Activated gamma-delta T cell treated with anti-CD3 and anti-CD28 coated beads, Interleukin-2, amount 50 U/mL, for 16 hours (primary cell): ENCODE data around the gene BTD.

ENCODE experiments used
- DNase-seq: peaks from one replicate; pipeline ENCODE4 v3.0.0-alpha.2; 2020; ENCODE audit warnings: low read depth

Gene BTD

GRCh38 chr3:15665510-15666150 is 64.1 kb downstream of the BTD start:
- DNase-seq = no peak

DNA sequence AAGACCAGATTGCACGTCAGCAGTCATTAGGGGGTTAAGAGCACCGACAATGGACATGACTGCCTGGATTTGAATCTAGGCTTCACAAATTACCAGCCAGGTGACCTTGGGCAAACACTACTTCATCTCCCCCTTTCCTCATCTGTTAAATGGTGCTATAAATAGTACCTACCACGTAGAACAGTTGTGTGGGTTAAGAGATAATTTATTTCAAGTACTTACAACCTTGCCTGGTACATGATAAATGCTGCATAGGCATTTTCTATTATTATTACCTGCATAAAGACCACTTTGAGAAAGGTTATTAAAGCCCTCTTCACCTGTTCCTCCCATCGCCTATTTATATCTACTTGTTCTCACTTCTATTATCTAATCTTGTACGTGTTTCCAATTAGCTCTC is 64.7 kb downstream of the BTD start:
- DNase-seq = no peak

DNA sequence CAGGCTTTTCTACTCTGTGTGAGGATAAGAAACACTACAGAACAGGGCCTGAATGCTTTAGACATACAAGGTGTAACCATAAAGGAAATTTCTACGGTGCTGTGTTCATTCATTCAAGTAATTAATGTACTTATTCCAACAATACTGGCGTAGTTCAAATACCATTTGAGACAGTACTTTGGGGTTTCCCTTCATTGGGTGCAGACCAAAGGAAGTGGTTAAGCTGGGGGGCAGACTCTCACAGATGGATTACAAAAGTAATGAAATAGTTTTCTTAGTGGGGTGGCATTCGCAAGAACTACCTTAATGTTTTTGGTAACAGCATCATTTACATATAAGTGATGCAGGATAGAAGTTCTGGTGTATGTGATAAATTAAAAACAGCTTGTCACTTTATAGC is 65.9 kb downstream of the BTD start:
- DNase-seq = no peak

- DNase-seq = no peak
Observed at GRCh38 chr3:15673536-15673935, 72.0 kb downstream of the BTD start.

DNA sequence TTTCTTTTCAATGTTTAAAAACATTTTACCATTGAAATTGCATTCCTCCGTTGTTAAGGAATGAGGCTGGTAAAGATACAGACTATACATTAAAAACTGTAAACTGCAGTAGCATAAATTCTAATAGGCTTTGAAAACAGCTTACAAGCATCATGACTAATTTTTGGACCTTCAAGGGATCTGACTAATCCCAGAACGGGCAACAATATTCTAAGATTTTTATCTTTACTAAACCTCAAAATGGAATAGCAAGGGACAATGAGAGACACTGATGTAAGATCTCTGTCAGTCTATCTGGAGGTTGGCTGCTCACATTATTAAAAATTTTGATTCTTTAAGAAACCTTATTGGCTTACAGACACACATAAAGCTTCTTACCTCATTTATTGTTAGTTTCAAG is 74.7 kb downstream of the BTD start:
- DNase-seq = no peak

GRCh38 chr3:15679306-15679705 is 77.8 kb downstream of the BTD start:
- DNase-seq = no peak

DNA sequence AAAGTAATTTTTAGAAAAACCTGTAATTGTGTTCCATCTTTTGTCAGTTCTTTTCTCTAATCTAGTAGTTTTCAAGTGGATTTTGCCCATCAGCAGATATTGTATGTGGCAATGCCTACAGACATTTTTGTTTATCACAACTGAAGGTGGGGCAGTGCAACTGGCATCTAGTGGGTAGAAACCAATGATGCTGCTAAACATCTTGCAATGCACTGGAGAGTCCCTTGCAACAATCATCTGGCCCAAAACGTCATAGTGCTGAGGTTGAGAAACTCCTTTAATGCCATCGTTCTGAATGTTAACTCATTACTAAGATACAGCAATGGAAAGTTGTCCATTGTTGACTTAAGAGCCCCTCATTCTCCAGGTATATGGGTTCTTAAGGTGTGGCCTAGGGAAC is 80.1 kb downstream of the BTD start:
- DNase-seq = no peak

DNA sequence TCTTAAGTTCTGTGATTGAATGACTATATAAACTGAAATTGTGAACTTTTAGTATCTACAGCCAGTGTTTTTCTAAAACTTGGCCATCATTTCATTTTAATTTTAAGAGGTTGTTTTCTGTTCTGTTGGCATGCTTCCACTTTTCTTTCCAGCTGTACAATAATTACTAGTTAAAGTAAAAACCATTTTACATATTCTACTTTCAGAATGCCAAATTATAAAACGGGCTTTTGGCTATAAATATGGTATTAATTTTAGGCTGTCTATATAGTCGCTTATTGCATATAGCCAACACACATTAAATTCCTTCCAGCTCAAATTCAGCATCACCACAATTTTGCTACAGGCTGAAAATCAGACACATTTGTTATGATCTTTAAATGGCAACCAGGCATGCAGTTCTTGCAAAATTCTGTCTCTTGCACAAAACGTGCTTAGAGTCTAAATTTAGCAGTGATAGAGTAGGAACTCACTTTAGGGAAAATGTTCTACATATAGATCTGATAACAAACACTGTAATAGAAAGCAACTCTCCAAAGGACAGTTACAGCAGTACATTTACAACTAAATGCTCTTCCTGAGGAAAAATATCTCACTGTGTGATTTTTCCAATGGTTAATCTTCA is 81.1 kb downstream of the BTD start:
- DNase-seq = no peak

DNA sequence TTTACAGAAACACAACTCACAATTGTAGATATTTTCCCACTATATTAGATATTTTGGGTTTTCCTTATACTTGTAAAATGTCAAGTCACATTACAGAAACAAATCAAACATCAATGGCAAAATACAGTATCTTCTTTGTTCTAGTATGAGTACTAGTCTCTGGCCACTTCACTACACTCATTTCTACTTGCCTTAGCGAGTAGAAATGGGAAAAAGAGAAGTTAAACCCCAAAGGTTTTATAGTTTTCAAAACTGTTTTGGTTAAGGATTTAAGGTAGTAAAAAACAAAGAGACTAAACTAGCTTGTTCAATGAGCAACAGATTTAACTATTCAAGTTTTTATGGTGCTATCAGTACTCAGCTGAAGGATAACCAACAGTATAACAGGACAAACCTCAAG is 81.7 kb downstream of the BTD start:
- DNase-seq = no peak

GRCh38 chr3:15685927-15686326 is 84.4 kb downstream of the BTD start:
- no peak for DNase-seq

- no peak for DNase-seq
Observed at GRCh38 chr3:15690230-15690629, 88.7 kb downstream of the BTD start.

DNA sequence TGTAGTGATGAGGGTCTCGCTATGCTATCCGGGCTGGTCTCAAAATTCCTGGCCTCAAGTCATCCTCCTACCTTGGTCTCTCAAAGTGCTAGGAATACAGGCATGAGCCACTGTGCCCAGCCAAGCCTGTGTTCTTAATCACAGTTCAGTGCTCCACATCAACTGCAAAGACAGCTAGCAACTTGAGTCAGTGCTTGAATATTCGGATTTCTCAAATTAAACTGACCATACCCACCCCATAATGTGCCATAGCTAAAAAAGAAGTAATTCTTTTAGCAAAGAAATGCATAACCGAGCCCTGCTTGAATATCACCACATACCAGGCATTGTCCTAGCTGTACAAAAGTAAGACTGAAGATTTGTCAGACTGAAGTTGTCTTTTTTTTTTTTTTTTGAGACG is 89.2 kb downstream of the BTD start:
- no peak for DNase-seq

GRCh38 chr3:15693355-15693754 is 91.8 kb downstream of the BTD start:
- no peak for DNase-seq

- no peak for DNase-seq
Observed at GRCh38 chr3:15694628-15695027, 93.1 kb downstream of the BTD start.
